Glutamatergic neuron (in vitro differentiated cells): ENCODE data around the gene GARIN3. TPM values are rescaled to one million over a fixed set of nuclear protein-coding genes. Genes with fewer than 3 reads are reported as not detected.
"Not testable (repeated sequence)": the region's sequence is repeated elsewhere in the genome, so short reads cannot be mapped to it uniquely, and the experiment has no call there.

Experiments
- DNase-seq: peaks from one replicate; pipeline ENCODE4 v3.0.0; 2022
- H3K27ac Mint-ChIP-seq: one replicate; pipeline ENCODE4 v1.8.0; 2020; ENCODE audit warnings: mild to moderate bottlenecking, mixed read lengths, inconsistent platforms; ENCODE audit not compliant: unreplicated experiment
- H3K27me3 Mint-ChIP-seq: one replicate; pipeline ENCODE4 v1.8.0; 2020; ENCODE audit warnings: mild to moderate bottlenecking, moderate library complexity, mixed read lengths, inconsistent platforms; ENCODE audit not compliant: unreplicated experiment
- H3K36me3 Mint-ChIP-seq: one replicate; pipeline ENCODE4 v1.8.0; 2020; ENCODE audit warnings: mild to moderate bottlenecking, mixed read lengths, inconsistent platforms; ENCODE audit not compliant: unreplicated experiment
- H3K4me1 Mint-ChIP-seq: one replicate; pipeline ENCODE4 v1.8.0; 2020; ENCODE audit warnings: mild to moderate bottlenecking, low read depth, mixed read lengths, inconsistent platforms; ENCODE audit not compliant: unreplicated experiment
- H3K4me3 Mint-ChIP-seq: one replicate; pipeline ENCODE4 v1.8.0; 2020; ENCODE audit warnings: mild to moderate bottlenecking, mixed read lengths, inconsistent platforms; ENCODE audit not compliant: unreplicated experiment
- H3K9me3 Mint-ChIP-seq: one replicate; pipeline ENCODE4 v1.8.0; 2020; ENCODE audit warnings: mild to moderate bottlenecking, moderate library complexity, mixed read lengths, inconsistent platforms; ENCODE audit not compliant: unreplicated experiment
- CTCF ChIP-seq: fragments of 200-600 bp; sonication (generic); IDR thresholded peaks from one replicate; pipeline ENCODE4 v1.5.0; 2021; ENCODE audit not compliant: partially characterized antibody, unreplicated experiment
- total RNA-seq: library from RNA; stranded (reverse); fragmentation: NEBNext Ultra II Directional; extraction: Animal tissue kit (Norgen Biotek cat#: 25700); gene quantifications from one replicate; pipeline ENCODE4 v1.2.1, GENCODE V29; 2021; ENCODE audit not compliant: unreplicated experiment

Gene GARIN3
- total RNA-seq, 1 donor from 2014 or later = not detected

GRCh38 chr5:157186309-157187045, 20.4 kb upstream of the GARIN3 start:
- no peaks in the 10 kb centered on the region for H3K4me1 Mint-ChIP-seq
- no peak overlapping the region for H3K27ac Mint-ChIP-seq
- H3K4me3 Mint-ChIP-seq = no peak overlapping the region
- H3K27me3 Mint-ChIP-seq = peaks cover 3% of the 10 kb centered on the region
- DNase-seq = no peak
- H3K36me3 Mint-ChIP-seq = no peaks in the 10 kb centered on the region
- TF ChIP-seq CTCF = no peak
- H3K9me3 Mint-ChIP-seq = no peaks in the 10 kb centered on the region

- H3K27ac Mint-ChIP-seq, H3K4me1 Mint-ChIP-seq, H3K27me3 Mint-ChIP-seq, DNase-seq, H3K4me3 Mint-ChIP-seq, H3K9me3 Mint-ChIP-seq, H3K36me3 Mint-ChIP-seq: not testable (repeated sequence)
These were observed 19.1 kb upstream of the GARIN3 start for GRCh38 chr5:157185122-157185521.

- no peak for TF ChIP-seq CTCF
- H3K9me3 Mint-ChIP-seq = no peaks in the 10 kb centered on the region
- DNase-seq = no peak
- H3K27me3 Mint-ChIP-seq = peaks cover 3% of the 10 kb centered on the region
- no peaks in the 10 kb centered on the region for H3K36me3 Mint-ChIP-seq
- no peak overlapping the region for H3K27ac Mint-ChIP-seq
- no peaks in the 10 kb centered on the region for H3K4me1 Mint-ChIP-seq
- no peak overlapping the region for H3K4me3 Mint-ChIP-seq
These were observed 18.1 kb upstream of the GARIN3 start for GRCh38 chr5:157184117-157184670.

- H3K27ac Mint-ChIP-seq = no peak overlapping the region
- H3K4me3 Mint-ChIP-seq = no peak overlapping the region
- TF ChIP-seq CTCF = no peak
- H3K27me3 Mint-ChIP-seq = peaks cover 3% of the 10 kb centered on the region
- no peaks in the 10 kb centered on the region for H3K36me3 Mint-ChIP-seq
- no peaks in the 10 kb centered on the region for H3K4me1 Mint-ChIP-seq
- H3K9me3 Mint-ChIP-seq = no peaks in the 10 kb centered on the region
- no peak for DNase-seq
These were observed 16.2 kb upstream of the GARIN3 start for GRCh38 chr5:157182143-157182757.

GRCh38 chr5:157180374-157181264, 14.6 kb upstream of the GARIN3 start, which contains the start of gene ITK:
ITK (plus strand) TSS chr5:157180840; CDS start chr5:157180978, 138 bp downstream.
- no peak for DNase-seq
- no peaks in the 10 kb centered on the region for H3K4me1 Mint-ChIP-seq
- no peak for TF ChIP-seq CTCF
- H3K27me3 Mint-ChIP-seq = no peaks in the 10 kb centered on the region
- H3K9me3 Mint-ChIP-seq = no peaks in the 10 kb centered on the region
- no peaks in the 10 kb centered on the region for H3K36me3 Mint-ChIP-seq
- H3K27ac Mint-ChIP-seq = no peak within 1 kb of the TSS
- no peak within 1 kb of the TSS for H3K4me3 Mint-ChIP-seq
